GM23248 (cell line): ENCODE measurements around the gene ARHGAP25. TPM values are rescaled to one million over a fixed set of nuclear protein-coding genes. Genes with fewer than 3 reads are reported as not detected.
A peak's percentile ranks its signal among the peaks of the same experiment; 100 is the strongest.

Source experiments
- DNase-seq: peaks from one replicate; pipeline ENCODE4 v3.0.0-alpha.2; 2015
- H2AFZ ChIP-seq: fragments of 200-600 bp; sonication (generic); 2 replicates; pipeline ENCODE4 v1.6.1; 2016; ENCODE audit warnings: antibody characterized with exemption
- H3F3A ChIP-seq: fragments of 200-600 bp; sonication (generic); 2 replicates; pipeline ENCODE4 v1.6.1; 2016; ENCODE audit warnings: mild to moderate bottlenecking, antibody characterized with exemption, mixed run types; ENCODE audit not compliant: insufficient read depth
- H3K27ac ChIP-seq: fragments of 200-600 bp; sonication (generic); 2 replicates; pipeline ENCODE4 v1.5.1; 2016; ENCODE audit warnings: mild to moderate bottlenecking
- H3K27me3 ChIP-seq: fragments of 200-600 bp; sonication (generic); replicated peaks from 2 replicates; pipeline ENCODE4 v1.6.1; 2016; ENCODE audit warnings: mild to moderate bottlenecking; ENCODE audit not compliant: insufficient read depth
- H3K36me3 ChIP-seq: fragments of 200-600 bp; sonication (generic); 2 replicates; pipeline ENCODE4 v1.6.1; 2016; ENCODE audit warnings: low read depth, mild to moderate bottlenecking
- H3K4me1 ChIP-seq: fragments of 200-600 bp; sonication (generic); 2 replicates; pipeline ENCODE4 v1.6.1; 2016; ENCODE audit warnings: mild to moderate bottlenecking; ENCODE audit not compliant: insufficient read depth
- H3K4me2 ChIP-seq: fragments of 200-600 bp; sonication (generic); one replicate; pipeline ENCODE4 v1.6.1; 2016; ENCODE audit warnings: mild to moderate bottlenecking; ENCODE audit not compliant: unreplicated experiment
- H3K4me3 ChIP-seq: fragments of 200-600 bp; sonication (generic); 2 replicates; pipeline ENCODE4 v1.5.1; 2016; ENCODE audit warnings: mild to moderate bottlenecking
- H3K79me2 ChIP-seq: fragments of 200-600 bp; sonication (generic); 2 replicates; pipeline ENCODE4 v1.6.1; 2016; ENCODE audit warnings: mild to moderate bottlenecking; ENCODE audit not compliant: insufficient read depth
- H3K9ac ChIP-seq: fragments of 200-600 bp; sonication (generic); 2 replicates; pipeline ENCODE4 v1.6.1; 2016; ENCODE audit warnings: mild to moderate bottlenecking
- H3K9me2 ChIP-seq: fragments of 200-600 bp; sonication (generic); 2 replicates; pipeline ENCODE4 v1.6.1; 2016; ENCODE audit warnings: mixed run types, mild to moderate bottlenecking, moderate library complexity; ENCODE audit not compliant: insufficient read depth
- H3K9me3 ChIP-seq: fragments of 200-600 bp; sonication (generic); one replicate; pipeline ENCODE4 v1.6.1; 2017; ENCODE audit warnings: low read depth
- H4K20me1 ChIP-seq: fragments of 200-600 bp; sonication (generic); 2 replicates; pipeline ENCODE4 v1.6.0; 2016; ENCODE audit not compliant: insufficient read depth
- EZH2 ChIP-seq: fragments of 200-600 bp; sonication (generic); IDR thresholded peaks from 2 replicates; pipeline ENCODE4 v1.6.1; 2018; ENCODE audit warnings: antibody characterized with exemption, mild to moderate bottlenecking; ENCODE audit not compliant: insufficient read depth, poor library complexity, severe bottlenecking
- EZH2phosphoT487 ChIP-seq: fragments of 200-600 bp; sonication (generic); IDR thresholded peaks from 2 replicates; pipeline ENCODE4 v1.6.1; 2018; ENCODE audit warnings: antibody characterized with exemption, moderate library complexity, mild to moderate bottlenecking, low read depth; ENCODE audit not compliant: insufficient read depth
- WGBS, 2 experiments: methylation state at CpG; one replicate each; pipeline ENCODE4 v1.1.6; 2015 to 2017; ENCODE audit warnings: low lambda C conversion rate in 2 of 2, low coverage in 1 of 2; ENCODE audit errors: missing lambda C conversion rate in 2 of 2; 5-methylcytosine and 5-hydroxymethylcytosine counted together
- in situ Hi-C: fragments of 300-500 bp; cut with MboI; formaldehyde crosslinking; loops from 2 replicates; pipeline ENCODE4 v1.15.0; 2020
- polyA plus RNA-seq: library from polyadenylated mRNA; unstranded; fragments of >200 nt; fragmentation: Nextera tagmentation; extraction: Ambion mirVana; gene quantifications from 2 replicates; pipeline ENCODE4 v1.2.1, GENCODE V29; 2016
- total RNA-seq: library from RNA; depleted of rRNA; stranded (reverse); fragments of >200 nt; shearing (Covaris generic); gene quantifications from 2 replicates; pipeline ENCODE4 v1.2.3, GENCODE V29; 2014

Gene ARHGAP25
- total and polyA plus RNA-seq, 2 experiments from 2014 or later = not detected

- TF ChIP-seq EZH2 (no peak), EZH2phosphoT487 (no peak)
- Histone ChIP-seq H3K36me3 (no peaks in the 10 kb centered on the region), H3K4me2 (no peak overlapping the region), H3K4me1 (no peaks in the 10 kb centered on the region), H3F3A (peaks cover 8% of the 10 kb centered on the region; the same call in 1 of the 2 replicates), H4K20me1 (no peaks in the 10 kb centered on the region), H3K9me2 (no peaks in the 10 kb centered on the region), H3K79me2 (no peaks in the 10 kb centered on the region), H3K27me3 (no peaks in the 10 kb centered on the region), H3K9me3 (no peaks in the 10 kb centered on the region), H3K27ac (no peak overlapping the region), H3K4me3 (no peak overlapping the region), H3K9ac (no peak overlapping the region), H2AFZ (no peak overlapping the region)
- no peak for DNase-seq
- 82 to 83% methylated on average over 6 of the region's 6 CpGs for WGBS, 2 experiments
- in situ Hi-C loops = no loop called here
These were observed 100.2 kb downstream of the ARHGAP25 start for GRCh38 chr2:68834737-68835376.

GRCh38 chr2:68835621-68836020 lies 101.0 kb downstream of the ARHGAP25 start:
- TF ChIP-seq EZH2phosphoT487 = no peak
- TF ChIP-seq EZH2 = no peak
- no peaks in the 10 kb centered on the region for H3K79me2 ChIP-seq
- H3K9me3 ChIP-seq = no peaks in the 10 kb centered on the region
- H3F3A ChIP-seq = peaks cover 8% of the 10 kb centered on the region; the same call in 1 of the 2 replicates
- H3K9me2 ChIP-seq = no peaks in the 10 kb centered on the region
- no peak overlapping the region for H3K27ac ChIP-seq
- no peak for DNase-seq
- H3K4me2 ChIP-seq = no peak overlapping the region
- H3K36me3 ChIP-seq = no peaks in the 10 kb centered on the region
- H3K4me1 ChIP-seq = no peaks in the 10 kb centered on the region
- H3K4me3 ChIP-seq = no peak overlapping the region
- H4K20me1 ChIP-seq = no peaks in the 10 kb centered on the region
- H3K27me3 ChIP-seq = no peaks in the 10 kb centered on the region
- H3K9ac ChIP-seq = no peak overlapping the region
- WGBS, 2 experiments = 92 to 95% methylated on average over 1 of the region's 1 CpG
- in situ Hi-C loops = no loop called here
- no peak overlapping the region for H2AFZ ChIP-seq

GRCh38 chr2:68837164-68837860 lies 102.7 kb downstream of the ARHGAP25 start:
- Histone ChIP-seq H3K27ac (no peak overlapping the region), H4K20me1 (no peaks in the 10 kb centered on the region), H3K4me1 (no peaks in the 10 kb centered on the region), H3F3A (0 out of 2 replicates have a peak, but pooled peaks cover 1% of the 10 kb centered on the region), H3K27me3 (peaks cover 3% of the 10 kb centered on the region), H3K9ac (no peak overlapping the region), H3K4me2 (no peak overlapping the region), H3K4me3 (no peak overlapping the region), H3K36me3 (no peaks in the 10 kb centered on the region), H2AFZ (no peak overlapping the region), H3K9me2 (no peaks in the 10 kb centered on the region), H3K79me2 (no peaks in the 10 kb centered on the region), H3K9me3 (no peaks in the 10 kb centered on the region)
- DNase-seq = peak; percentile 14
- in situ Hi-C loops = no loop called here
- whole genome bisulfite sequencing, 2 experiments = 83 to 87% methylated on average over 15 of the region's 15 CpGs
- TF ChIP-seq EZH2phosphoT487 (no peak), EZH2 (no peak)

- Histone ChIP-seq H3K36me3 (no peaks in the 10 kb centered on the region), H3K4me1 (no peaks in the 10 kb centered on the region), H3K4me3 (no peak overlapping the region), H3K27me3 (peaks cover 9% of the 10 kb centered on the region), H4K20me1 (no peaks in the 10 kb centered on the region), H3F3A (no peaks in the 10 kb centered on the region), H3K4me2 (no peak overlapping the region), H3K9me2 (no peaks in the 10 kb centered on the region), H3K79me2 (no peaks in the 10 kb centered on the region), H3K27ac (no peak overlapping the region), H3K9me3 (no peaks in the 10 kb centered on the region), H2AFZ (no peak overlapping the region), H3K9ac (no peak overlapping the region)
- WGBS, 2 experiments = 66 to 74% methylated on average over 3 of the region's 3 CpGs
- TF ChIP-seq EZH2 (no peak), EZH2phosphoT487 (no peak)
- in situ Hi-C loops = no loop called here
- peak; percentile 21 for DNase-seq
These were observed 103.3 kb downstream of the ARHGAP25 start for GRCh38 chr2:68837861-68838341.
